Measurements from ENCODE around the gene RRN3.
"Not testable (repeated sequence)": the region's sequence is repeated elsewhere in the genome, so short reads cannot be mapped to it uniquely, and the experiment has no call there.

The RRN3 gene

DNA sequence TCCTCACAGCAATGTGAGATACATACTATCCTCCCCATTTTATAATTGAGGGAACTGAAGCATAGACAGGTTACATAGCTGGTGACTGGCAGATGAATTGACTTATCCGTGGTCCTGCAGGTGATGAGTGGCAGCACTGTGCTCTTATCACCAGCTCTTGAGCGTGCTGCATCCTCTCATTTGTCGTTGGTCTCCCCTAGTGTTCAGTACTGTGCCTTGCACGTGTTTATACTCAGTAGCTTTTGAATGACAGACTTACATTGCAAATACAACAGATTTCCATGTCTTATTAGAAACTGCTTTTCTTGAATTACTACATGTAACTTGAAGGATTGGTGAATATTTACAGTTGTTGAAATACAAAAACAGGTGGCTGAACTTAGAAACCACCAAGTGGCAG lies 71.9 kb downstream of the RRN3 start:
- H2BK5ac ChIP-seq (ENCODE audit: low read depth, low read length, poor library complexity); H3K79me2 ChIP-seq (ENCODE audit: control insufficient read depth, insufficient read depth, low read length, poor library complexity); H2AK5ac ChIP-seq (ENCODE audit: low read length); H4K91ac ChIP-seq (ENCODE audit: low read depth, low read length); H4K8ac ChIP-seq (ENCODE audit: low read depth, low read length); H3K27me3 ChIP-seq (ENCODE audit: insufficient read depth, low read length); H4K12ac ChIP-seq (ENCODE audit: low read depth, low read length); H2BK120ac ChIP-seq (ENCODE audit: insufficient read depth, low read length, poor library complexity); H3K27ac ChIP-seq (ENCODE audit: low read depth, low read length); H3K4me2 ChIP-seq (ENCODE audit: low read length); H3K4me3 ChIP-seq (ENCODE audit: low read depth, low read length); H2AFZ ChIP-seq (ENCODE audit: insufficient read depth, low read length, poor library complexity); H3K23ac ChIP-seq (ENCODE audit: low read length); H3K18ac ChIP-seq (ENCODE audit: low read length); H3K14ac ChIP-seq (ENCODE audit: low read length); H3K4me1 ChIP-seq (ENCODE audit: control insufficient read depth in 1 of 2, insufficient read depth in 2 of 2, low read length in 2 of 2); H3K9me3 ChIP-seq (ENCODE audit: insufficient read depth, low read depth, low read length); H3K9ac ChIP-seq (ENCODE audit: low read length); H3K79me1 ChIP-seq (ENCODE audit: low read length); H3K4ac ChIP-seq (ENCODE audit: low read depth, low read length); H2BK12ac ChIP-seq (ENCODE audit: low read length): not testable (repeated sequence)
- DNase-seq = peak in 1 of 2 donors; percentile 46
- H3K36me3 ChIP-seq (ENCODE audit: control insufficient read depth in 1 of 2, insufficient read depth in 2 of 2, low read length in 2 of 2) = peaks cover 35 to 41% of the 10 kb centered on the region in 2 experiments
- WGBS (ENCODE audit: extremely low coverage, insufficient coverage, insufficient read length) = no CpG with 5 or more reads among the region's 4 CpGs

DNA sequence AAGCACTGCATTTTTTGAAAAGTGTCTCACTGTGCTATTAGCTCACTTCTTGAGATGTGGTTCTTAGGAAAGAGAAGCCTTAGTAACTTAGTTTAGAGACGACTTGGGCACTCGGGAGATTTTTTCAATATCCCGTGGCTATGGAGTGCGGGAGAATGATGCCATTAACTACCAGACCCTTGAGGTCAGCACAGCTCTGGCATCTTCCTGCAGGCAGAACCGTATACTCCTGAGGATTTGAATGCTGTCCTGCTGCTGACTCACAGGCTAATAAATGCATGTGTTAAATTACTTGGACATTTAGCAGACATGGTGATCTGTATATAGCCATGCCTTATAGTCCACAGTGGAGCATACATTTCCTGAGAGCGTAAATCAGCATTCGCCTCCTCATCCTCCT lies 72.6 kb downstream of the RRN3 start:
- H2BK12ac ChIP-seq (ENCODE audit: low read length); H3K79me2 ChIP-seq (ENCODE audit: control insufficient read depth, insufficient read depth, low read length, poor library complexity); H3K14ac ChIP-seq (ENCODE audit: low read length); H3K27ac ChIP-seq (ENCODE audit: low read depth, low read length); H2BK120ac ChIP-seq (ENCODE audit: insufficient read depth, low read length, poor library complexity); H3K18ac ChIP-seq (ENCODE audit: low read length); H3K9me3 ChIP-seq (ENCODE audit: insufficient read depth, low read depth, low read length); H3K23ac ChIP-seq (ENCODE audit: low read length); H3K79me1 ChIP-seq (ENCODE audit: low read length); H4K12ac ChIP-seq (ENCODE audit: low read depth, low read length); H3K4me2 ChIP-seq (ENCODE audit: low read length); H3K4ac ChIP-seq (ENCODE audit: low read depth, low read length); H2AK5ac ChIP-seq (ENCODE audit: low read length); H3K4me3 ChIP-seq (ENCODE audit: low read depth, low read length); H3K9ac ChIP-seq (ENCODE audit: low read length); H4K8ac ChIP-seq (ENCODE audit: low read depth, low read length); H2AFZ ChIP-seq (ENCODE audit: insufficient read depth, low read length, poor library complexity); H4K91ac ChIP-seq (ENCODE audit: low read depth, low read length); H3K4me1 ChIP-seq (ENCODE audit: control insufficient read depth in 1 of 2, insufficient read depth in 2 of 2, low read length in 2 of 2); H2BK5ac ChIP-seq (ENCODE audit: low read depth, low read length, poor library complexity); H3K27me3 ChIP-seq (ENCODE audit: insufficient read depth, low read length); DNase-seq: not testable (repeated sequence)
- peaks cover 36 to 40% of the 10 kb centered on the region in 2 experiments for H3K36me3 ChIP-seq (ENCODE audit: control insufficient read depth in 1 of 2, insufficient read depth in 2 of 2, low read length in 2 of 2)
- WGBS (ENCODE audit: extremely low coverage, insufficient coverage, insufficient read length) = no CpG with 5 or more reads among the region's 7 CpGs

DNA sequence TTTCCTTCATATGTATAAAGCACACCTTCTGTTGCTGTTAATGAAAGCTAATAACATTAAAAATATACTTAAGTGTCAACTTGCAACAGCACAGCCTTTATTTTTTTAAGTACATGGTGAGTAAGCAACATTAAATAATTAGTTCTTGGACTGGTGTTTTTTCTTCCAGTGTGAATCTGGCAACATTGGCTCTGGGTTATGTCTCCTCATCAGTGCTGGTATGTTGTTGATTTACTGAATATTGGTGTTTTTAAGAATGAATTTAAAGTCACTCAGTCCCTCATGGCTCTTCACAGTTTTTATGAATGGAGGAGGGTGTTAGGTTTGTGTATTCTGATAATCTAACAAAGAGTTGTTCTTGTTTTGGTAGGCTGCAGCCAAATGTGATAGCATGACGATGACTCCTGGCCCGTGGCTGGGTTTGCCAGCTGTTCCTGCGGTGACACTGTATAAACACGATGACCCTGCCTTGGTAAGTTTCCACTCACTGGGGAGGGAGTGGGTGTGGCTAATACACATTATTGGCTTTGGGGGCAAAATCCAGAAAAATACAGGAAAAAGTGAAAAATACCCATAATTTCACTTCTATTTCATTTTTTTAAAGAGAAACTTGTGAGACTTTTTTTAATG lies 77.0 kb downstream of the RRN3 start:
- not testable (repeated sequence) for H3K14ac ChIP-seq (ENCODE audit: low read length); H2AFZ ChIP-seq (ENCODE audit: insufficient read depth, low read length, poor library complexity); H3K9ac ChIP-seq (ENCODE audit: low read length); H3K9me3 ChIP-seq (ENCODE audit: insufficient read depth, low read depth, low read length); H3K79me2 ChIP-seq (ENCODE audit: control insufficient read depth, insufficient read depth, low read length, poor library complexity); H3K4ac ChIP-seq (ENCODE audit: low read depth, low read length); H3K4me2 ChIP-seq (ENCODE audit: low read length); H3K4me1 ChIP-seq (ENCODE audit: control insufficient read depth in 1 of 2, insufficient read depth in 2 of 2, low read length in 2 of 2); H3K27ac ChIP-seq (ENCODE audit: low read depth, low read length); H3K23ac ChIP-seq (ENCODE audit: low read length); H4K12ac ChIP-seq (ENCODE audit: low read depth, low read length); H3K27me3 ChIP-seq (ENCODE audit: insufficient read depth, low read length); DNase-seq; H2BK12ac ChIP-seq (ENCODE audit: low read length); H3K18ac ChIP-seq (ENCODE audit: low read length); H3K79me1 ChIP-seq (ENCODE audit: low read length); H2AK5ac ChIP-seq (ENCODE audit: low read length); H2BK5ac ChIP-seq (ENCODE audit: low read depth, low read length, poor library complexity); H4K8ac ChIP-seq (ENCODE audit: low read depth, low read length); H2BK120ac ChIP-seq (ENCODE audit: insufficient read depth, low read length, poor library complexity); H3K4me3 ChIP-seq (ENCODE audit: low read depth, low read length); H4K91ac ChIP-seq (ENCODE audit: low read depth, low read length)
- peaks cover 31 to 36% of the 10 kb centered on the region in 2 experiments for H3K36me3 ChIP-seq (ENCODE audit: control insufficient read depth in 1 of 2, insufficient read depth in 2 of 2, low read length in 2 of 2)
- WGBS (ENCODE audit: extremely low coverage, insufficient coverage, insufficient read length) = no CpG with 5 or more reads among the region's 4 CpGs

DNA sequence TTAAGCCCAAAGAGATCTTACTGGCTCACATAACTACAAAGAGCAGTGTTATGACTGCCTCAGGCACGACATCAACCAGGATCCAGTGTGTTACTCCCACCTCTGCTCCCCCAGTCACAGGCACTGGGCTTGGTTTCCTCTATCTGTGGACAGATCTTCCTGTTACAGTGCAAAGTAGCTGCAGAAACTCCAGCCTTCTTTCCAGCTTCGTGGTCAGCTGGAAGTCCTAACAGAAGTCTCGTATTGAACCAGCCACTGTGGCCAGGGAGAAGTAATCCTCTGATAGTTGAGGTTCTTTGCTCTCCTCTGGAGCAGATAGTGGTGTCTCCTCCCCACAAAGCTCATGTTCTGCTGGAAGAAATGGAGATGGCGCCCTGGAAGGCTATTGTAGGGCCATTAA lies 77.7 kb downstream of the RRN3 start:
- H4K8ac ChIP-seq (ENCODE audit: low read depth, low read length); H2BK12ac ChIP-seq (ENCODE audit: low read length); H3K23ac ChIP-seq (ENCODE audit: low read length); H3K27ac ChIP-seq (ENCODE audit: low read depth, low read length); H3K14ac ChIP-seq (ENCODE audit: low read length); H3K27me3 ChIP-seq (ENCODE audit: insufficient read depth, low read length); H2AFZ ChIP-seq (ENCODE audit: insufficient read depth, low read length, poor library complexity); H3K9ac ChIP-seq (ENCODE audit: low read length); H2BK5ac ChIP-seq (ENCODE audit: low read depth, low read length, poor library complexity); H3K9me3 ChIP-seq (ENCODE audit: insufficient read depth, low read depth, low read length); H4K91ac ChIP-seq (ENCODE audit: low read depth, low read length); H3K79me1 ChIP-seq (ENCODE audit: low read length); H3K4me3 ChIP-seq (ENCODE audit: low read depth, low read length); H3K18ac ChIP-seq (ENCODE audit: low read length); H4K12ac ChIP-seq (ENCODE audit: low read depth, low read length); H3K79me2 ChIP-seq (ENCODE audit: control insufficient read depth, insufficient read depth, low read length, poor library complexity); DNase-seq; H2BK120ac ChIP-seq (ENCODE audit: insufficient read depth, low read length, poor library complexity); H3K4me2 ChIP-seq (ENCODE audit: low read length); H2AK5ac ChIP-seq (ENCODE audit: low read length); H3K4me1 ChIP-seq (ENCODE audit: control insufficient read depth in 1 of 2, insufficient read depth in 2 of 2, low read length in 2 of 2); H3K4ac ChIP-seq (ENCODE audit: low read depth, low read length): not testable (repeated sequence)
- peaks cover 31 to 37% of the 10 kb centered on the region in 2 experiments for H3K36me3 ChIP-seq (ENCODE audit: control insufficient read depth in 1 of 2, insufficient read depth in 2 of 2, low read length in 2 of 2)
- WGBS (ENCODE audit: extremely low coverage, insufficient coverage, insufficient read length) = no CpG with 5 or more reads among the region's 4 CpGs

Data from trophoblast cell (in vitro differentiated cells and primary cell).